Calu3 (cell line): Measurements from ENCODE around the gene GK2. TPM values are rescaled to one million over a fixed set of nuclear protein-coding genes. Genes with fewer than 3 reads are reported as not detected.

ENCODE experiments used
- BruUV-seq: library from RNA; stranded (reverse); fragments of 400-500 nt; replicated peaks from 2 replicates; lab custom pipeline; 2021; lab: Mats Ljungman, UMichigan
- CTCF ChIA-PET: fragments of 300-600 bp; sonication (Branson Sonifier 250); formaldehyde crosslinking; loops from one replicate; lab custom pipeline; 2022; ENCODE audit warnings: antibody characterized with exemption; lab: Charles Lee
- DNase-seq: peaks from one replicate; pipeline ENCODE4 v3.0.0; 2022
- H3K27ac Mint-ChIP-seq: one replicate; pipeline ENCODE4 v1.8.0; 2022; ENCODE audit warnings: mixed read lengths; ENCODE audit not compliant: unreplicated experiment
- H3K27me3 Mint-ChIP-seq: one replicate; pipeline ENCODE4 v1.8.0; 2022; ENCODE audit warnings: mixed read lengths; ENCODE audit not compliant: unreplicated experiment
- H3K36me3 Mint-ChIP-seq: one replicate; pipeline ENCODE4 v1.8.0; 2022; ENCODE audit warnings: mild to moderate bottlenecking, moderate library complexity, mixed read lengths; ENCODE audit not compliant: insufficient read depth, unreplicated experiment
- H3K4me1 Mint-ChIP-seq: one replicate; pipeline ENCODE4 v1.8.0; 2022; ENCODE audit warnings: mild to moderate bottlenecking, low read depth, mixed read lengths; ENCODE audit not compliant: unreplicated experiment
- H3K4me3 Mint-ChIP-seq: one replicate; pipeline ENCODE4 v1.8.0; 2022; ENCODE audit warnings: mild to moderate bottlenecking, low read depth, moderate library complexity, mixed read lengths; ENCODE audit not compliant: unreplicated experiment
- H3K9me3 Mint-ChIP-seq: one replicate; pipeline ENCODE4 v1.8.0; 2022; ENCODE audit warnings: low read depth, mixed read lengths; ENCODE audit not compliant: unreplicated experiment
- intact Hi-C: fragments of 100-400 bp; cut with micrococcal nuclease; formaldehyde crosslinking; loops from one replicate; pipeline ENCODE4 v1.10.0; 2022; ENCODE audit not compliant: unreplicated experiment
- total RNA-seq: library from RNA; stranded (reverse); gene quantifications from 2 replicates; pipeline ENCODE4 v1.2.3, GENCODE V29; 2022
- TF ChIP-seq, protein P1 (sequence below): fragments of 200-600 bp; IDR thresholded peaks from one replicate; pipeline ENCODE4 v1.8.0; 2022; ENCODE audit warnings: antibody characterized with exemption; ENCODE audit not compliant: unreplicated experiment

Gene GK2
- total RNA-seq, 1 experiment from 2014 or later: not detected

GRCh38 chr4:79395841-79396240 is 12.2 kb downstream of the GK2 start:
- no peaks in the 10 kb centered on the region for H3K4me1 Mint-ChIP-seq
- intact Hi-C loops: no loop called here
- no peak for DNase-seq
- no peak overlapping the region for H3K4me3 Mint-ChIP-seq
- H3K27ac Mint-ChIP-seq: no peak overlapping the region
- TF ChIP-seq, protein P1, sequence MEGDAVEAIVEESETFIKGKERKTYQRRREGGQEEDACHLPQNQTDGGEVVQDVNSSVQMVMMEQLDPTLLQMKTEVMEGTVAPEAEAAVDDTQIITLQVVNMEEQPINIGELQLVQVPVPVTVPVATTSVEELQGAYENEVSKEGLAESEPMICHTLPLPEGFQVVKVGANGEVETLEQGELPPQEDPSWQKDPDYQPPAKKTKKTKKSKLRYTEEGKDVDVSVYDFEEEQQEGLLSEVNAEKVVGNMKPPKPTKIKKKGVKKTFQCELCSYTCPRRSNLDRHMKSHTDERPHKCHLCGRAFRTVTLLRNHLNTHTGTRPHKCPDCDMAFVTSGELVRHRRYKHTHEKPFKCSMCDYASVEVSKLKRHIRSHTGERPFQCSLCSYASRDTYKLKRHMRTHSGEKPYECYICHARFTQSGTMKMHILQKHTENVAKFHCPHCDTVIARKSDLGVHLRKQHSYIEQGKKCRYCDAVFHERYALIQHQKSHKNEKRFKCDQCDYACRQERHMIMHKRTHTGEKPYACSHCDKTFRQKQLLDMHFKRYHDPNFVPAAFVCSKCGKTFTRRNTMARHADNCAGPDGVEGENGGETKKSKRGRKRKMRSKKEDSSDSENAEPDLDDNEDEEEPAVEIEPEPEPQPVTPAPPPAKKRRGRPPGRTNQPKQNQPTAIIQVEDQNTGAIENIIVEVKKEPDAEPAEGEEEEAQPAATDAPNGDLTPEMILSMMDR: no peak
- H3K27me3 Mint-ChIP-seq: no peaks in the 10 kb centered on the region
- CTCF ChIA-PET: no interaction called here
- no TSS peak for BruUV-seq
- no peaks in the 10 kb centered on the region for H3K36me3 Mint-ChIP-seq
- H3K9me3 Mint-ChIP-seq: no peaks in the 10 kb centered on the region

GRCh38 chr4:79390890-79391289 is 17.1 kb downstream of the GK2 start:
- no peak for DNase-seq
- BruUV-seq: no TSS peak
- H3K4me1 Mint-ChIP-seq: no peaks in the 10 kb centered on the region
- intact Hi-C loops: no loop called here
- H3K9me3 Mint-ChIP-seq: no peaks in the 10 kb centered on the region
- H3K4me3 Mint-ChIP-seq: no peak overlapping the region
- H3K27me3 Mint-ChIP-seq: no peaks in the 10 kb centered on the region
- no peaks in the 10 kb centered on the region for H3K36me3 Mint-ChIP-seq
- TF ChIP-seq, protein P1: no peak
- no peak overlapping the region for H3K27ac Mint-ChIP-seq
- CTCF ChIA-PET: no interaction called here

- no peaks in the 10 kb centered on the region for H3K36me3 Mint-ChIP-seq
- TF ChIP-seq, protein P1: no peak
- no peaks in the 10 kb centered on the region for H3K9me3 Mint-ChIP-seq
- H3K4me1 Mint-ChIP-seq: no peaks in the 10 kb centered on the region
- no peaks in the 10 kb centered on the region for H3K27me3 Mint-ChIP-seq
- intact Hi-C loops: no loop called here
- H3K4me3 Mint-ChIP-seq: no peak overlapping the region
- no peak overlapping the region for H3K27ac Mint-ChIP-seq
- no peak for DNase-seq
- CTCF ChIA-PET: no interaction called here
- no TSS peak for BruUV-seq
Observed at GRCh38 chr4:79385641-79386040, 22.4 kb downstream of the GK2 start.

GRCh38 chr4:79381161-79381560 is 26.9 kb downstream of the GK2 start:
- CTCF ChIA-PET: no interaction called here
- no peak overlapping the region for H3K4me3 Mint-ChIP-seq
- TF ChIP-seq, protein P1: no peak
- no peaks in the 10 kb centered on the region for H3K27me3 Mint-ChIP-seq
- BruUV-seq: no TSS peak
- intact Hi-C loops: no loop called here
- no peaks in the 10 kb centered on the region for H3K36me3 Mint-ChIP-seq
- no peaks in the 10 kb centered on the region for H3K4me1 Mint-ChIP-seq
- DNase-seq: no peak
- no peak overlapping the region for H3K27ac Mint-ChIP-seq
- no peaks in the 10 kb centered on the region for H3K9me3 Mint-ChIP-seq
